ENCODE measurements around the gene PTPA. TPM values are rescaled to one million over a fixed set of nuclear protein-coding genes. Genes with fewer than 3 reads are reported as not detected.

The PTPA gene
- total RNA-seq, 3 donors from 2014 or later (not counting 1 experiment from before 2014, with no cell fraction given) = 63.2 to 69.4 (median 64.9) TPM

GRCh38 chr9:129182625-129183494 lies 71.6 kb downstream of the PTPA start:
- intact Hi-C loops (cut with micrococcal nuclease) = no loop called here
- 89% methylated on average over 19 of the region's 20 CpGs for WGBS (ENCODE audit: insufficient coverage)

GRCh38 chr9:129183495-129184218 lies 72.4 kb downstream of the PTPA start:
- ATAC-seq (no peak), DNase-seq (no peak)
- intact Hi-C loops (cut with micrococcal nuclease) = no loop called here
- Histone ChIP-seq H3K36me3 (ENCODE audit: control insufficient read depth, insufficient read depth, low read length) (no peaks in the 10 kb centered on the region), H3K4me3 (ENCODE audit: low read length) (no peak overlapping the region), H3K4me1 (ENCODE audit: control insufficient read depth, insufficient read depth, low read length) (peaks cover 4% of the 10 kb centered on the region), H3K9me3 (ENCODE audit: control insufficient read depth, insufficient read depth, low read length) (peaks cover 3% of the 10 kb centered on the region), H3K27me3 (ENCODE audit: control insufficient read depth, insufficient read depth, low read length) (peaks cover 7% of the 10 kb centered on the region), H3K27ac (ENCODE audit: low read length) (no peak overlapping the region)
- H3K4me1 Mint-ChIP-seq = no peaks in the 10 kb centered on the region
- TF ChIP-seq CTCF (IDR thresholded peaks at IDR 0.05) = no peak
- H3K36me3 Mint-ChIP-seq = no peaks in the 10 kb centered on the region
- no peak overlapping the region for H3K4me3 Mint-ChIP-seq
- H3K9me3 Mint-ChIP-seq = no peaks in the 10 kb centered on the region
- WGBS (ENCODE audit: insufficient coverage) = 78% methylated on average over 5 of the region's 6 CpGs
- H3K27ac Mint-ChIP-seq = no peak overlapping the region
- H3K27me3 Mint-ChIP-seq (ENCODE audit: low read depth in 2 of 2) = no peaks in the 10 kb centered on the region

More at GRCh38 chr9:129182625-129183494, 71.6 kb downstream of the PTPA start:
- Mint-ChIP-seq H3K27ac (no peak overlapping the region), H3K36me3 (no peaks in the 10 kb centered on the region), H3K9me3 (no peaks in the 10 kb centered on the region), H3K4me3 (no peak overlapping the region), H3K4me1 (peaks cover 0 to 4% of the 10 kb centered on the region in 2 donors), H3K27me3 (ENCODE audit: low read depth in 2 of 2) (no peaks in the 10 kb centered on the region)
- H3K9me3 ChIP-seq (ENCODE audit: control insufficient read depth, insufficient read depth, low read length) = peaks cover 3% of the 10 kb centered on the region
- ATAC-seq (no peak), DNase-seq (no peak)
- H3K36me3 ChIP-seq (ENCODE audit: control insufficient read depth, insufficient read depth, low read length) = no peaks in the 10 kb centered on the region
- no peak for TF ChIP-seq CTCF (IDR thresholded peaks at IDR 0.05)
- no peak overlapping the region for H3K27ac ChIP-seq (ENCODE audit: low read length)
- H3K27me3 ChIP-seq (ENCODE audit: control insufficient read depth, insufficient read depth, low read length) = peaks cover 7% of the 10 kb centered on the region
- no peak overlapping the region for H3K4me3 ChIP-seq (ENCODE audit: low read length)
- peaks cover 5% of the 10 kb centered on the region for H3K4me1 ChIP-seq (ENCODE audit: control insufficient read depth, insufficient read depth, low read length)

- no peak for TF ChIP-seq CTCF (IDR thresholded peaks at IDR 0.05)
- Mint-ChIP-seq H3K4me1 (no peaks in the 10 kb centered on the region), H3K27me3 (ENCODE audit: low read depth in 2 of 2) (no peaks in the 10 kb centered on the region), H3K9me3 (no peaks in the 10 kb centered on the region), H3K27ac (no peak overlapping the region), H3K4me3 (no peak overlapping the region), H3K36me3 (no peaks in the 10 kb centered on the region)
- Histone ChIP-seq H3K4me1 (ENCODE audit: control insufficient read depth, insufficient read depth, low read length) (no peaks in the 10 kb centered on the region), H3K27me3 (ENCODE audit: control insufficient read depth, insufficient read depth, low read length) (peaks cover 2% of the 10 kb centered on the region), H3K9me3 (ENCODE audit: control insufficient read depth, insufficient read depth, low read length) (peaks cover 3% of the 10 kb centered on the region), H3K4me3 (ENCODE audit: low read length) (no peak overlapping the region), H3K27ac (ENCODE audit: low read length) (no peak overlapping the region), H3K36me3 (ENCODE audit: control insufficient read depth, insufficient read depth, low read length) (no peaks in the 10 kb centered on the region)
- no peak for DNase-seq
- intact Hi-C loops (cut with micrococcal nuclease) = no loop called here
- no peak for ATAC-seq
- WGBS (ENCODE audit: insufficient coverage) = 87% methylated on average over 7 of the region's 7 CpGs
Measured at GRCh38 chr9:129184219-129184524, 73.0 kb downstream of the PTPA start.

Data from natural killer cell (primary cell).